ENCODE results near the gene CDC23.
"Not testable (repeated sequence)": the region's sequence is repeated elsewhere in the genome, so short reads cannot be mapped to it uniquely, and the experiment has no call there.

CDC23 gene

DNA sequence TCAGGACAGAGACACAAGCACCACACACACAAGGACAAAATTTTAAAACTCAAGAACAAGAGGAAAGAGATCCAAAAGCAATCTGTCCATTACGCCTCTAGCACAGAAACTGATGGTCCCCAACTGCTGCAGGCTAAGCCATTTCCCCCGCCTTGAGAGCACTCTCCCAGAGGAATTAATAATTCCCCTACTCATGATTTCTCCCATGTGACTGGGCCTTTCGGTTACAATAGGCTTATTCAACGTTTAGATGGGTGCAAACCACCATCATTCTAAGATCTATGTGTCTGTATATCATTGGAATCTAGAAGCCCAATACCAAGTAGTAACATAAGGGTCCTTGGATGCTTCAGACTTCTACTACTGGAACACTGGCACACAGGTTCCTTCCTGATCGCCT is 53.5 kb downstream of the CDC23 start:
- H3K9me3 ChIP-seq (ENCODE audit: control insufficient read depth, insufficient read depth, low read depth, low read length), result no peaks in the 10 kb centered on the region
- no peak overlapping the region for H3K4me3 ChIP-seq (ENCODE audit: low read depth, low read length)
- ChIA-PET CTCF (no interaction called here), POLR2A (no interaction called here)
- H3K4me1 ChIP-seq (ENCODE audit: control insufficient read depth, insufficient read depth, low read length), result no peaks in the 10 kb centered on the region
- no peak overlapping the region for H3K27ac ChIP-seq (ENCODE audit: extremely low read depth, low read depth, low read length)
- TF ChIP-seq MYNN (tag by site-specific recombination; IDR thresholded peaks at IDR 0.05; ENCODE audit: borderline replicate concordance), result no peak
- peaks cover 84 to 86% of the 10 kb centered on the region in 2 experiments for H3K36me3 ChIP-seq (ENCODE audit: control insufficient read depth in 2 of 2, insufficient read depth in 1 of 2, low read length in 2 of 2)

DNA sequence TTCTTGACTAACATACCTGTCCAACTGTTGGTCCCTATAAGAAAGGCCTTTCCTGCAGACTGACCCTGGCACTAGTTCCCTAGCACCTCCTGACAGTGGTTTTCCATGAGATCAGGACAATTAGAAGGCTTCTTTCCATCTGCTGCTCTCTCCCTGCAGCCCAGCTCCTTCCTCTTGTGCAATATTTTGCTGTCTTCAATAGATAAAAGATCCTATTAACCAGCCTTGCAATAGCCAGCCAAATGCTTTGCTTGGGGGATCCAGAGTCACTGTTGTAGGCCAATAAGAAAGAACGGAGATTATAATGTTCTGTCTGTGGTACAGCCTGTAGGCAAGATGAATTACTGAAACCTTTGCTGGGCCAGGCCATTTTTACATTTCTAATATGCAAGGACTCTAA is 55.5 kb downstream of the CDC23 start:
- Histone ChIP-seq H3K4me3 (ENCODE audit: low read depth, low read length) (no peak overlapping the region), H3K36me3 (ENCODE audit: control insufficient read depth in 2 of 2, insufficient read depth in 1 of 2, low read length in 2 of 2) (peaks cover 64 to 66% of the 10 kb centered on the region in 2 experiments), H3K27ac (ENCODE audit: extremely low read depth, low read depth, low read length) (no peak overlapping the region), H3K9me3 (ENCODE audit: control insufficient read depth, insufficient read depth, low read depth, low read length) (no peaks in the 10 kb centered on the region), H3K4me1 (ENCODE audit: control insufficient read depth, insufficient read depth, low read length) (no peaks in the 10 kb centered on the region)
- ChIA-PET CTCF (interaction anchor here (1.1 kb wide), 1 partner anchor 81 kb away, joined by 5 read pairs; no protein-coding TSS in a partner anchor), POLR2A (no interaction called here)
- TF ChIP-seq ZNF629 (tag by site-specific recombination; IDR thresholded peaks at IDR 0.05) (no peak), YY2 (tag by site-specific recombination; IDR thresholded peaks at IDR 0.05) (no peak), ZNF423 (tag by site-specific recombination; IDR thresholded peaks at IDR 0.05) (no peak), ZNF202 (tag by site-specific recombination; IDR thresholded peaks at IDR 0.05; ENCODE audit: borderline replicate concordance) (no peak), ZNF132 (tag by site-specific recombination; IDR thresholded peaks at IDR 0.05; ENCODE audit: borderline replicate concordance) (no peak), KLF8 (tag by site-specific recombination; IDR thresholded peaks at IDR 0.05) (no peak), ZNF37A (tag by site-specific recombination; IDR thresholded peaks at IDR 0.05) (no peak)
- TF ChIP-seq, protein P1, sequence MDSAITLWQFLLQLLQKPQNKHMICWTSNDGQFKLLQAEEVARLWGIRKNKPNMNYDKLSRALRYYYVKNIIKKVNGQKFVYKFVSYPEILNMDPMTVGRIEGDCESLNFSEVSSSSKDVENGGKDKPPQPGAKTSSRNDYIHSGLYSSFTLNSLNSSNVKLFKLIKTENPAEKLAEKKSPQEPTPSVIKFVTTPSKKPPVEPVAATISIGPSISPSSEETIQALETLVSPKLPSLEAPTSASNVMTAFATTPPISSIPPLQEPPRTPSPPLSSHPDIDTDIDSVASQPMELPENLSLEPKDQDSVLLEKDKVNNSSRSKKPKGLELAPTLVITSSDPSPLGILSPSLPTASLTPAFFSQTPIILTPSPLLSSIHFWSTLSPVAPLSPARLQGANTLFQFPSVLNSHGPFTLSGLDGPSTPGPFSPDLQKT (IDR thresholded peaks at IDR 0.05; ENCODE audit: borderline replicate concordance, low read depth, low read length), result no peak
- TF ChIP-seq, protein P2, sequence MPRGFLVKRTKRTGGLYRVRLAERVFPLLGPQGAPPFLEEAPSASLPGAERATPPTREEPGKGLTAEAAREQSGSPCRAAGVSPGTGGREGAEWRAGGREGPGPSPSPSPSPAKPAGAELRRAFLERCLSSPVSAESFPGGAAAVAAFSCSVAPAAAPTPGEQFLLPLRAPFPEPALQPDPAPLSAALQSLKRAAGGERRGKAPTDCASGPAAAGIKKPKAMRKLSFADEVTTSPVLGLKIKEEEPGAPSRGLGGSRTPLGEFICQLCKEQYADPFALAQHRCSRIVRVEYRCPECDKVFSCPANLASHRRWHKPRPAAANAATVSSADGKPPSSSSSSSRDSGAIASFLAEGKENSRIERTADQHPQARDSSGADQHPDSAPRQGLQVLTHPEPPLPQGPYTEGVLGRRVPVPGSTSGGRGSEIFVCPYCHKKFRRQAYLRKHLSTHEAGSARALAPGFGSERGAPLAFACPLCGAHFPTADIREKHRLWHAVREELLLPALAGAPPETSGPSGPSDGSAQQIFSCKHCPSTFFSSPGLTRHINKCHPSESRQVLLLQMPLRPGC (tag by site-specific recombination; IDR thresholded peaks at IDR 0.05), result no peak

DNA sequence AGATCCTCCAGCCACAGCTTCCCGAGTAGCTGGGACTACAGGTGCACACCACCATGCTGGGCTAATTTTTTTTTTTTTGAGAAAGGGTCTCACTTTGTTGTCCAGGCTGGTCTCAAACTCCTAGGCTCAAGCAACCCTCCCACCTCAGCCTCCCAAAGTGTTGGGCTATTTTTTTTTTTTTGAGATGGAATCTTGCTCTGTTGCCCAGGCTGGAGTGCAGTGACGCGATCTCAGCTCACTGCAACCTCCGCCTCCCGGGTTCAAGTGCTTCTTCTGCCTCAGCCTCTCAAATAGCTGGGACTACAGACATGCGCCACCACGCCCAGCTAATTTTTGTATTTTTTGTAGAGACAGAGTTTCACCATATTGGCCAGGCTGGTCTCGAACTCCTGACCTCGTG is 57.1 kb downstream of the CDC23 start:
- H3K36me3 ChIP-seq (ENCODE audit: control insufficient read depth in 2 of 2, insufficient read depth in 1 of 2, low read length in 2 of 2), result peaks cover 48 to 51% of the 10 kb centered on the region in 2 experiments
- H3K27ac ChIP-seq (ENCODE audit: extremely low read depth, low read depth, low read length); H3K4me3 ChIP-seq (ENCODE audit: low read depth, low read length); H3K4me1 ChIP-seq (ENCODE audit: control insufficient read depth, insufficient read depth, low read length); H3K9me3 ChIP-seq (ENCODE audit: control insufficient read depth, insufficient read depth, low read depth, low read length): not testable (repeated sequence)
- peak; percentile 76 for TF ChIP-seq ZNF121 (tag by site-specific recombination; IDR thresholded peaks at IDR 0.05)
- ChIA-PET CTCF (interaction anchor here (0.7 to 1.1 kb wide), 2 partner anchors 79 to 293 kb away, joined by 3 to 4 read pairs; no protein-coding TSS in a partner anchor), POLR2A (interaction anchor here (0.7 kb wide), 1 partner anchor 272 kb away, joined by 4 read pairs; no protein-coding TSS in a partner anchor)

DNA sequence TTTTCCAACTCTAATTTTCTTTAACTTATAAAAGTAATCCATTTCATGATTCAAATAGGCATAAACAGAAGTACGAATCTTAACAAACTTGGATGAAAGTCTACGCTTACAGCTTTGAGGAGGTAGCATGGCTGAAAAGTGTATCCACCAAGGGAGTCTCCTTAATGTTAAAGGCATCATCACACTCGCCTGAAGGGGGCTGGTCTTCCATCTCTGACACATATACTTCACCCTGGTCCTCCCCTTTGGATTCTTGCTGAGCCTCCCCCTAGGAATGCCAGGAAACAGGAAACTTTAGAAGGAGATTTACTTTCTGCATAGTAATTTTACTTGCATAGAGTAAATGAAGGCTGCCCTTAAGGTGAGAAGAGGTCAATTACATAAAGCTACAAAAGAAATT is 63.6 kb downstream of the CDC23 start:
- no peak overlapping the region for H3K4me3 ChIP-seq (ENCODE audit: low read depth, low read length)
- H3K4me1 ChIP-seq (ENCODE audit: control insufficient read depth, insufficient read depth, low read length), result no peaks in the 10 kb centered on the region
- TF ChIP-seq ZNF324 (tag by site-specific recombination; IDR thresholded peaks at IDR 0.05) (no peak), ZNF664 (tag by site-specific recombination; IDR thresholded peaks at IDR 0.05) (no peak), ZNF175 (tag by site-specific recombination; IDR thresholded peaks at IDR 0.05) (no peak), ZNF416 (tag by site-specific recombination; IDR thresholded peaks at IDR 0.05) (no peak), ZNF785 (tag by site-specific recombination; IDR thresholded peaks at IDR 0.05) (no peak)
- TF ChIP-seq, protein P3, sequence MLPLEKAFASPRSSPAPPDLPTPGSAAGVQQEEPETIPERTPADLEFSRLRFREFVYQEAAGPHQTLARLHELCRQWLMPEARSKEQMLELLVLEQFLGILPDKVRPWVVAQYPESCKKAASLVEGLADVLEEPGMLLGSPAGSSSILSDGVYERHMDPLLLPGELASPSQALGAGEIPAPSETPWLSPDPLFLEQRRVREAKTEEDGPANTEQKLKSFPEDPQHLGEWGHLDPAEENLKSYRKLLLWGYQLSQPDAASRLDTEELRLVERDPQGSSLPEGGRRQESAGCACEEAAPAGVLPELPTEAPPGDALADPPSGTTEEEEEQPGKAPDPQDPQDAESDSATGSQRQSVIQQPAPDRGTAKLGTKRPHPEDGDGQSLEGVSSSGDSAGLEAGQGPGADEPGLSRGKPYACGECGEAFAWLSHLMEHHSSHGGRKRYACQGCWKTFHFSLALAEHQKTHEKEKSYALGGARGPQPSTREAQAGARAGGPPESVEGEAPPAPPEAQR (tag by site-specific recombination; IDR thresholded peaks at IDR 0.05), result no peak
- no peak overlapping the region for H3K27ac ChIP-seq (ENCODE audit: extremely low read depth, low read depth, low read length)
- no peaks in the 10 kb centered on the region for H3K9me3 ChIP-seq (ENCODE audit: control insufficient read depth, insufficient read depth, low read depth, low read length)
- ChIA-PET CTCF (interaction anchor here (0.6 to 2.2 kb wide), 5 partner anchors 10 to 828 kb away, joined by 4 to 8 read pairs (median 7); partner anchors contain the start of genes KIF20A and NME5), POLR2A (no interaction called here)
- no peaks in the 10 kb centered on the region; a peak in 1 of 3 replicates for H3K36me3 ChIP-seq (ENCODE audit: control insufficient read depth in 2 of 2, insufficient read depth in 1 of 2, low read length in 2 of 2)

Data from HEK293 (cell line).